ENCODE measurements around the gene TMEM132C. TPM values are rescaled to one million over a fixed set of nuclear protein-coding genes. Genes with fewer than 3 reads are reported as not detected.

The TMEM132C gene
- total RNA-seq, 2 experiments from 2014 or later = not detected

GRCh38 chr12:128459067-128459466, 192.1 kb downstream of the TMEM132C start:
- no peaks in the 10 kb centered on the region for H3K4me1 Mint-ChIP-seq (ENCODE audit: low read depth)
- intact Hi-C loops (cut with micrococcal nuclease) = no loop called here
- peaks cover 3% of the 10 kb centered on the region for H3K27me3 Mint-ChIP-seq
- DNase-seq (no peak), ATAC-seq (no peak)
- no peak overlapping the region for H3K4me3 Mint-ChIP-seq
- CTCF ChIA-PET = no interaction called here
- H3K9me3 Mint-ChIP-seq = peaks cover 7% of the 10 kb centered on the region
- H3K36me3 Mint-ChIP-seq (ENCODE audit: low read depth) = no peaks in the 10 kb centered on the region
- no peak for TF ChIP-seq CTCF (IDR thresholded peaks at IDR 0.05)
- POLR2A ChIA-PET = no interaction called here
- H3K27ac Mint-ChIP-seq = no peak overlapping the region

- no peaks in the 10 kb centered on the region for H3K4me1 Mint-ChIP-seq (ENCODE audit: low read depth)
- no peak overlapping the region for H3K4me3 Mint-ChIP-seq
- ATAC-seq = no peak
- H3K36me3 Mint-ChIP-seq (ENCODE audit: low read depth) = no peaks in the 10 kb centered on the region
- intact Hi-C loops (cut with micrococcal nuclease) = no loop called here
- H3K27me3 Mint-ChIP-seq = peaks cover 3% of the 10 kb centered on the region
- no peak for DNase-seq
- POLR2A ChIA-PET = no interaction called here
- no peak for TF ChIP-seq CTCF (IDR thresholded peaks at IDR 0.05)
- CTCF ChIA-PET = no interaction called here
- no peak overlapping the region for H3K27ac Mint-ChIP-seq
- H3K9me3 Mint-ChIP-seq = peaks cover 3% of the 10 kb centered on the region
These were observed 196.9 kb downstream of the TMEM132C start for GRCh38 chr12:128463881-128464280.

- Mint-ChIP-seq H3K27me3 (peaks cover 1% of the 10 kb centered on the region), H3K9me3 (peaks cover under 1% of the 10 kb centered on the region), H3K36me3 (ENCODE audit: low read depth) (no peaks in the 10 kb centered on the region), H3K4me1 (ENCODE audit: low read depth) (no peaks in the 10 kb centered on the region), H3K4me3 (no peak overlapping the region), H3K27ac (no peak overlapping the region)
- ChIA-PET POLR2A (no interaction called here), CTCF (no interaction called here)
- ATAC-seq (no peak), DNase-seq (no peak)
- no peak for TF ChIP-seq CTCF (IDR thresholded peaks at IDR 0.05)
- intact Hi-C loops (cut with micrococcal nuclease) = no loop called here
These were observed 200.9 kb downstream of the TMEM132C start for GRCh38 chr12:128467882-128468281.

- POLR2A ChIA-PET = no interaction called here
- no peak for TF ChIP-seq CTCF (IDR thresholded peaks at IDR 0.05)
- CTCF ChIA-PET = no interaction called here
- no peak overlapping the region for H3K4me3 Mint-ChIP-seq
- H3K27me3 Mint-ChIP-seq = peaks cover 1% of the 10 kb centered on the region
- intact Hi-C loops (cut with micrococcal nuclease) = no loop called here
- H3K4me1 Mint-ChIP-seq (ENCODE audit: low read depth) = no peaks in the 10 kb centered on the region
- DNase-seq (no peak), ATAC-seq (no peak)
- H3K27ac Mint-ChIP-seq = no peak overlapping the region
- peaks cover 8% of the 10 kb centered on the region for H3K9me3 Mint-ChIP-seq
- no peaks in the 10 kb centered on the region for H3K36me3 Mint-ChIP-seq (ENCODE audit: low read depth)
These were observed 202.0 kb downstream of the TMEM132C start for GRCh38 chr12:128468926-128469325.

GRCh38 chr12:128471491-128471890, 204.5 kb downstream of the TMEM132C start:
- Mint-ChIP-seq H3K27ac (no peak overlapping the region), H3K9me3 (peaks cover 8% of the 10 kb centered on the region), H3K4me3 (no peak overlapping the region), H3K36me3 (ENCODE audit: low read depth) (no peaks in the 10 kb centered on the region), H3K27me3 (peaks cover 4% of the 10 kb centered on the region), H3K4me1 (ENCODE audit: low read depth) (no peaks in the 10 kb centered on the region)
- POLR2A ChIA-PET = no interaction called here
- no peak for TF ChIP-seq CTCF (IDR thresholded peaks at IDR 0.05)
- no peak for DNase-seq
- CTCF ChIA-PET = no interaction called here
- intact Hi-C loops (cut with micrococcal nuclease) = no loop called here
- no peak for ATAC-seq

Data from activated CD8-positive, alpha-beta T cell treated with anti-CD3 and anti-CD28 coated beads for 36 hours (primary cell).